Measurements from ENCODE around the gene CTNNA3. TPM values are rescaled to one million over a fixed set of nuclear protein-coding genes. Genes with fewer than 3 reads are reported as not detected.

The CTNNA3 gene
- total RNA-seq, 2 donors from 2014 or later, result under 0.01 to 0.33 TPM

- intact Hi-C loops (cut with DNase I), result no loop called here
- WGBS, 2 donors, result 89 to 91% methylated on average over 3 of the region's 3 CpGs
Observed at GRCh38 chr10:67107670-67108069, 588.3 kb downstream of the CTNNA3 start.

GRCh38 chr10:67100951-67101350 is 595.0 kb downstream of the CTNNA3 start:
- Histone ChIP-seq H3K9me3 (no peaks in the 10 kb centered on the region), H3K36me3 (replicated peaks in 1 of 2; ENCODE audit: insufficient read depth in 1 of 2, low read depth in 2 of 2) (no peaks in the 10 kb centered on the region), H3K27me3 (no peaks in the 10 kb centered on the region), H3K27ac (no peak overlapping the region), H3K4me3 (no peak overlapping the region), H3K4me1 (no peaks in the 10 kb centered on the region)
- TF ChIP-seq POLR2A (IDR thresholded peaks at IDR 0.05) (no peak), CTCF (IDR thresholded peaks at IDR 0.05) (no peak)
- ATAC-seq (no peak), DNase-seq (no peak)
- intact Hi-C loops (cut with DNase I), result no loop called here
- WGBS, 2 donors, result 81 to 83% methylated on average over 3 of the region's 3 CpGs

More at GRCh38 chr10:67107670-67108069, 588.3 kb downstream of the CTNNA3 start:
- ATAC-seq (no peak), DNase-seq (no peak)
- Histone ChIP-seq H3K27me3 (no peaks in the 10 kb centered on the region), H3K36me3 (replicated peaks in 1 of 2; ENCODE audit: insufficient read depth in 1 of 2, low read depth in 2 of 2) (no peaks in the 10 kb centered on the region), H3K4me1 (no peaks in the 10 kb centered on the region), H3K4me3 (no peak overlapping the region), H3K27ac (no peak overlapping the region), H3K9me3 (no peaks in the 10 kb centered on the region)
- TF ChIP-seq POLR2A (IDR thresholded peaks at IDR 0.05) (no peak), CTCF (IDR thresholded peaks at IDR 0.05) (no peak)

- Histone ChIP-seq H3K27me3 (no peaks in the 10 kb centered on the region), H3K27ac (no peak overlapping the region), H3K9me3 (no peaks in the 10 kb centered on the region), H3K4me3 (no peak overlapping the region), H3K4me1 (no peaks in the 10 kb centered on the region), H3K36me3 (replicated peaks in 1 of 2; ENCODE audit: insufficient read depth in 1 of 2, low read depth in 2 of 2) (no peaks in the 10 kb centered on the region)
- WGBS, 2 donors, result 69 to 76% methylated on average over 2 of the region's 2 CpGs
- TF ChIP-seq CTCF (IDR thresholded peaks at IDR 0.05), result no peak
- TF ChIP-seq POLR2A (IDR thresholded peaks at IDR 0.05), result no peak
- DNase-seq (no peak), ATAC-seq (no peak)
- intact Hi-C loops (cut with DNase I), result no loop called here
Observed at GRCh38 chr10:67098461-67098860, 597.5 kb downstream of the CTNNA3 start.

GRCh38 chr10:67095531-67095930 is 600.5 kb downstream of the CTNNA3 start:
- intact Hi-C loops (cut with DNase I), result no loop called here
- Histone ChIP-seq H3K36me3 (replicated peaks in 1 of 2; ENCODE audit: insufficient read depth in 1 of 2, low read depth in 2 of 2) (no peaks in the 10 kb centered on the region), H3K27ac (no peak overlapping the region), H3K4me1 (no peaks in the 10 kb centered on the region), H3K27me3 (no peaks in the 10 kb centered on the region), H3K9me3 (no peaks in the 10 kb centered on the region), H3K4me3 (no peak overlapping the region)
- ATAC-seq (no peak), DNase-seq (no peak)
- TF ChIP-seq CTCF (IDR thresholded peaks at IDR 0.05) (no peak), POLR2A (IDR thresholded peaks at IDR 0.05) (no peak)
- 45 to 51% methylated on average over 2 of the region's 2 CpGs for WGBS, 2 donors

- TF ChIP-seq CTCF (IDR thresholded peaks at IDR 0.05) (no peak), POLR2A (IDR thresholded peaks at IDR 0.05) (no peak)
- H3K9me3 ChIP-seq, result no peaks in the 10 kb centered on the region
- intact Hi-C loops (cut with DNase I), result no loop called here
- no peak overlapping the region for H3K27ac ChIP-seq
- WGBS, 2 donors, result 48 to 59% methylated on average over 1 of the region's 1 CpG
- no peaks in the 10 kb centered on the region for H3K27me3 ChIP-seq
- DNase-seq (no peak), ATAC-seq (no peak)
- H3K4me1 ChIP-seq, result no peaks in the 10 kb centered on the region
- H3K36me3 ChIP-seq (replicated peaks in 1 of 2; ENCODE audit: insufficient read depth in 1 of 2, low read depth in 2 of 2), result no peaks in the 10 kb centered on the region
- H3K4me3 ChIP-seq, result no peak overlapping the region
Observed at GRCh38 chr10:67088036-67088435, 608.0 kb downstream of the CTNNA3 start.
